Progenitor cell of endocrine pancreas (in vitro differentiated cells): ENCODE data around the gene POU2F3. TPM values are rescaled to one million over a fixed set of nuclear protein-coding genes. Genes with fewer than 3 reads are reported as not detected.

Experiments
- DNase-seq: peaks from one replicate; pipeline ENCODE4 v3.0.0; 2021; ENCODE audit warnings: low spot score; ENCODE audit not compliant: unreplicated experiment
- H3K27ac Mint-ChIP-seq: 2 replicates; pipeline ENCODE4 v1.8.0; 2021; ENCODE audit warnings: mild to moderate bottlenecking, moderate library complexity, mixed read lengths
- H3K27me3 Mint-ChIP-seq: 2 replicates; pipeline ENCODE4 v1.8.0; 2021; ENCODE audit warnings: mixed read lengths
- H3K36me3 Mint-ChIP-seq: 2 replicates; pipeline ENCODE4 v1.8.0; 2022; ENCODE audit warnings: mixed read lengths; ENCODE audit not compliant: insufficient read depth
- H3K4me1 Mint-ChIP-seq: 2 replicates; pipeline ENCODE4 v1.8.0; 2021; ENCODE audit warnings: low read depth, mixed read lengths
- H3K4me3 Mint-ChIP-seq: 2 replicates; pipeline ENCODE4 v1.8.0; 2021; ENCODE audit warnings: low read depth, mild to moderate bottlenecking, moderate library complexity, mixed read lengths
- H3K9me3 Mint-ChIP-seq: 2 replicates; pipeline ENCODE4 v1.8.0; 2021; ENCODE audit warnings: low read depth, mixed read lengths
- total RNA-seq: library from RNA; stranded (reverse); gene quantifications from 2 replicates; pipeline ENCODE4 v1.2.1, GENCODE V29; 2021
- TF ChIP-seq, protein P1 (sequence below): fragments of 200-600 bp; sonication (generic); IDR thresholded peaks from one replicate; pipeline ENCODE4 v1.5.0; 2021; ENCODE audit warnings: antibody characterized with exemption, mild to moderate bottlenecking; ENCODE audit not compliant: unreplicated experiment

The POU2F3 gene
- total RNA-seq, 1 donor from 2014 or later: not detected

DNA sequence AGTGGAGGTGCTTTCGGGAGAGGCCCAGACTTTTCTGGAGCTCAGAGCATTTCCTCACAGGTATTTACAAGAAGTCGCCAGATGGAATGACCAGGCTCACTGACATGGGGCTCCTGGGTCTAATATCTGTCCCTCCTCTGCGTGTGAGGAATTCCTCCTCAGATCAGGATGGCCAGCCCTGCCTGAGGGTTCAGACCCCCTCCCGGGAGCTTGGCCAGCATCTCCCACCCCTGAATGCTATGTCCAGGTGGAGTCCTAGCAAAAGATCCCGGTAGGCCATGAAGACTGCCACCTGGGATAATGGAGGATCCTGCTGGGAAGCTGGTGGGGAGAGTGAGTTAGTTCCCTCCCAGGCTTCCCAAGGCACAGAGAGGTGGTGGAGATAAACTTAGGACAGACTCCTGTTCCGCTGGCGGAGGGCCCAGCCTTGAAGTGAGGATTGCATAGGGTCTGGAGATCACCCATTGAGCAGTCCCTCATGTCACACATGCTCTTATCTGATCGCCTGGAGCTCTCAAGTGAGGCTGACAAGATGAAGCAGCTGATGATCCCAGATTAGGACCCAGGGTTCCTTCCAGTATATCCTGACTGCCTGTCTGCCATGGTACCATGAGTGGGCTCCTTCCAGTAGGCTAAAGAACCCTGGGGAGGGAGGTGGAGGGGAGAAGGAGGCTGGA is 23.4 kb upstream of the POU2F3 start:
- no peak for DNase-seq
- Mint-ChIP-seq H3K4me3 (no peak overlapping the region), H3K27ac (no peak overlapping the region), H3K36me3 (no peaks in the 10 kb centered on the region), H3K27me3 (peaks cover 28% of the 10 kb centered on the region), H3K9me3 (no peaks in the 10 kb centered on the region), H3K4me1 (peaks cover 11% of the 10 kb centered on the region)
- TF ChIP-seq, protein P1, sequence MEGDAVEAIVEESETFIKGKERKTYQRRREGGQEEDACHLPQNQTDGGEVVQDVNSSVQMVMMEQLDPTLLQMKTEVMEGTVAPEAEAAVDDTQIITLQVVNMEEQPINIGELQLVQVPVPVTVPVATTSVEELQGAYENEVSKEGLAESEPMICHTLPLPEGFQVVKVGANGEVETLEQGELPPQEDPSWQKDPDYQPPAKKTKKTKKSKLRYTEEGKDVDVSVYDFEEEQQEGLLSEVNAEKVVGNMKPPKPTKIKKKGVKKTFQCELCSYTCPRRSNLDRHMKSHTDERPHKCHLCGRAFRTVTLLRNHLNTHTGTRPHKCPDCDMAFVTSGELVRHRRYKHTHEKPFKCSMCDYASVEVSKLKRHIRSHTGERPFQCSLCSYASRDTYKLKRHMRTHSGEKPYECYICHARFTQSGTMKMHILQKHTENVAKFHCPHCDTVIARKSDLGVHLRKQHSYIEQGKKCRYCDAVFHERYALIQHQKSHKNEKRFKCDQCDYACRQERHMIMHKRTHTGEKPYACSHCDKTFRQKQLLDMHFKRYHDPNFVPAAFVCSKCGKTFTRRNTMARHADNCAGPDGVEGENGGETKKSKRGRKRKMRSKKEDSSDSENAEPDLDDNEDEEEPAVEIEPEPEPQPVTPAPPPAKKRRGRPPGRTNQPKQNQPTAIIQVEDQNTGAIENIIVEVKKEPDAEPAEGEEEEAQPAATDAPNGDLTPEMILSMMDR: no peak

DNA sequence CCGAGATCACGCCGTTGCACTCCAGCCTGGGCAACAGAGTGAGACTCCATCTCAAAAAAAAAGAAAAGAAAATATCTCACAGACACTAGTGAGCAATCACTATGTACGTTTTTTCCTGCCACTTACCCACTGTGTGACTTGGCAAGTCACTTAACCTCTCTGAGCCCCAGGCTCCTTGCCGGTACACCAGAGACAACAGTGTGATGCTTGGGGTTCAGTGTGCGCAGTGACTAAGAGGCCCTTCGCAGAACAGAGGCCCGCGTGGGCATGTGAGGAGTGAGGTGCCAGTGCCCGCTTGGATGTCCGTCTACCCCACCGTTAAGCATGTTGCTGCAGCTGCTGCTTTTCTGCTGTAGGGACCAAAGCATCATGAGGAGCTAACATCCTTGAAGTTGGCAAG is 22.4 kb upstream of the POU2F3 start:
- no peak for DNase-seq
- Mint-ChIP-seq H3K4me1 (peaks cover 7% of the 10 kb centered on the region), H3K9me3 (no peaks in the 10 kb centered on the region), H3K4me3 (no peak overlapping the region), H3K27me3 (peaks cover 21% of the 10 kb centered on the region), H3K27ac (no peak overlapping the region), H3K36me3 (no peaks in the 10 kb centered on the region)
- TF ChIP-seq, protein P1: no peak

DNA sequence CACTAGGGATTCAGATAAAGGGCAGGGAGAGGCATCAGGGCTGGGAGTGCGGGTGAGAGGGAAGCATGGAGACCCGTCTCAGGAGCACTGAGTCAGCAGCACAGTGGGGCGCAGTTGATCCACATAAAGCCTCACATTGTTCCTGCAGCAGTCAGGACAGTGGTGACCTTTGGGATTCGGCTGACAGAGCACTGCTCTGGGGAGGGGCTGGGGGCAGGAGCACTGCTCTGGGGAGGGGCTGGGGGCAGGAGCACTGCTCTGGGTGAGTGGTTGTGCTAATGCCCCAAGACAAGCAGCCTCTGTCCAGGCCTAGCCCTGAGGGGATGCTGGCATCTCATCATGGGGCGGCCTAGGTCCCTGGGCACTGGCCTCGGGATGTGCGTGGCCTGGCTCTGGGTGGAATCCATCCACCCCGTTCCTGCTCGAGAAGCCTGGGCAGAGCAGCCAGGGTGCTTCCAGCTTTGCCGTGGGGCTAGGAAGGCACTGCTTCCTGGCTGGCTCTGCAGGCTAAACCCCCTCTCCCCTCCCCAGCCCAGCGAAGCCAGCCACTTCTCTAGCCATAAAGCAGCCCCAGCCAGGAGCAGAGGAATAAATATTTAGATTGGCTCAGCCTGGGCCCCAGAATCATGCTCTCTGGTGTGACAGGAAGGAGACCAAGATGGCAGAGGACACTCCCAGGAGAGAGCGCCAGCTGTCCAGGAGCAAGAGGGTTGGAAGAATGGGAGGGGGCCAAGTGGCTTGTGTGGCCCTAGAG is 21.8 kb upstream of the POU2F3 start:
- H3K27me3 Mint-ChIP-seq: peaks cover 15% of the 10 kb centered on the region
- no peak overlapping the region for H3K4me3 Mint-ChIP-seq
- H3K36me3 Mint-ChIP-seq: no peaks in the 10 kb centered on the region
- no peak overlapping the region for H3K27ac Mint-ChIP-seq
- H3K9me3 Mint-ChIP-seq: no peaks in the 10 kb centered on the region
- TF ChIP-seq, protein P1: no peak
- no peak for DNase-seq
- H3K4me1 Mint-ChIP-seq: peaks cover 4% of the 10 kb centered on the region

DNA sequence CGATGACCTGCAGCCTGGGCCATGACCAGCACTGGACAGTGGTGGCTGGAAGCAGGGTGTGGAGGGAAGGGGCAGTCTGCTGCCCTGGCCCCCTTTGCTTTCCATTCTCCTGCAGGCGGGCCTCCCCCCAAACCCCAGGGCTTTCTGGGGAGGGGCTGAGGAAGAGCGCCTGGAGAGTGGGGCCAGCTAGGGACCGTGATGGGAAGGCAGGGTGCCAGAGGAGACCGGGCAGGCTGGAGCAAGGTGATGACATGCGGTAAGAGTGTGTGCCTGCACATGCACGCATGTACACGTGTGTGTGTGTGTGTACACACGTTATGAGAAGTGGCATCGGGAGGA is 21.3 kb upstream of the POU2F3 start:
- Mint-ChIP-seq H3K4me3 (no peak overlapping the region), H3K9me3 (no peaks in the 10 kb centered on the region), H3K27ac (no peak overlapping the region)

DNA sequence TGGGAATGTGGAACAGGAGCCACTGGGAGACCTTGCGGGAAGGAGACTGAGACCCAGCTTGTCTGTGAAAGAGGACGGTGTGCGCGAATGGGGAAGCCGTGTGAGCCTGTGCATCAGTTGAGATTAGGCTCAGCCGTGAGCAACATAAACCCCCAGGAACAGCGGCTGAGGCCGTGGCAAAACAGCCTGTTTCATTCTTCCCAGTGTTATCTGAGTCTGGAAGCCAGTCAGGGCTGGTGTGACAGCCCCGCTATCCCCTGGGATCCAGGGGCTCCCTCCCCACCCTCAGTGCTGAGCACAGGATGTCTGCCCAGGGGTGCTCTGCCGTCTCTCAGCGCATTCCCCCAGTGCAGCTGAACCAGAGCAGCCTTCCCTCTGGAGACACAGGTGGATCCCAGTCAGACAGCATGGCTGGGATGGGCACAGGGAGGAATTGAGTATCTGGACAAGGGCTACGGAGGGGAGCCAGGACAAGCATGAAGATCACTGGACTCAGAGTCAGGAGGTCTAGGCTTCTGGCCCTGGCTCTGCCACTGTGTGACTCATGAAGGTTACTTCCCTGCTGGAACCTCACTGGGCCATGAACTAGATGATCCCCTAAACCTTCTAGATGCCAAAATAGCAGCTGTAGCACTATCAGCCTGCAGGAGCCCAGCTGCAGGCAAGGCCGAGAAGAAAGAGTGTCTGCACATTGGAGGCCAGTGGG is 20.6 kb upstream of the POU2F3 start:
- peaks cover 3% of the 10 kb centered on the region for H3K4me1 Mint-ChIP-seq
- no peak overlapping the region for H3K27ac Mint-ChIP-seq
- no peaks in the 10 kb centered on the region for H3K9me3 Mint-ChIP-seq
- H3K27me3 Mint-ChIP-seq: peaks cover 7% of the 10 kb centered on the region
- no peaks in the 10 kb centered on the region for H3K36me3 Mint-ChIP-seq
- no peak overlapping the region for H3K4me3 Mint-ChIP-seq
- TF ChIP-seq, protein P1: no peak
- DNase-seq: no peak

More for the DNA sequence above, 21.3 kb upstream of the POU2F3 start:
- H3K36me3 Mint-ChIP-seq: no peaks in the 10 kb centered on the region
- H3K27me3 Mint-ChIP-seq: peaks cover 12% of the 10 kb centered on the region
- peaks cover 3% of the 10 kb centered on the region for H3K4me1 Mint-ChIP-seq
- TF ChIP-seq, protein P1: no peak
- no peak for DNase-seq
